Nephron progenitor cell (in vitro differentiated cells): Measurements from ENCODE around the gene KLC4.

ENCODE experiments used
- DNase-seq: peaks from one replicate; pipeline ENCODE4 v3.0.0; 2021
- H3K27ac Mint-ChIP-seq: 2 replicates; pipeline ENCODE4 v1.8.0; 2021; ENCODE audit warnings: mild to moderate bottlenecking, moderate library complexity, mixed read lengths
- H3K27me3 Mint-ChIP-seq: 2 replicates; pipeline ENCODE4 v1.8.0; 2021; ENCODE audit warnings: mild to moderate bottlenecking, low read depth, mixed read lengths; ENCODE audit not compliant: poor library complexity
- H3K36me3 Mint-ChIP-seq: 2 replicates; pipeline ENCODE4 v1.8.0; 2021; ENCODE audit warnings: low read depth, mixed read lengths
- H3K4me1 Mint-ChIP-seq: 2 replicates; pipeline ENCODE4 v1.8.0; 2021; ENCODE audit warnings: mixed read lengths
- H3K4me3 Mint-ChIP-seq: 2 replicates; pipeline ENCODE4 v1.8.0; 2021; ENCODE audit warnings: mild to moderate bottlenecking, moderate library complexity, mixed read lengths
- H3K9me3 Mint-ChIP-seq: 2 replicates; pipeline ENCODE4 v1.8.0; 2021; ENCODE audit warnings: mild to moderate bottlenecking, moderate library complexity, mixed read lengths
- CTCF ChIP-seq: fragments of 200-600 bp; sonication (generic); IDR thresholded peaks from 2 replicates; pipeline ENCODE4 v1.5.0; 2021; ENCODE audit warnings: antibody characterized with exemption

The KLC4 gene

GRCh38 chr6:43086022-43086658 lies 26.7 kb downstream of the KLC4 start:
- no peaks in the 10 kb centered on the region for H3K9me3 Mint-ChIP-seq
- peaks cover 2% of the 10 kb centered on the region for H3K36me3 Mint-ChIP-seq

GRCh38 chr6:43088654-43089056 lies 29.2 kb downstream of the KLC4 start:
- Mint-ChIP-seq H3K36me3 (no peaks in the 10 kb centered on the region), H3K4me1 (peaks cover 84% of the 10 kb centered on the region), H3K9me3 (no peaks in the 10 kb centered on the region), H3K27ac (peak overlapping the region; percentile 99), H3K27me3 (no peaks in the 10 kb centered on the region), H3K4me3 (peak overlapping the region; percentile 47)
- no peak for TF ChIP-seq CTCF
- DNase-seq, result no peak

More at GRCh38 chr6:43086022-43086658, 26.7 kb downstream of the KLC4 start:
- peak; percentile 31 for DNase-seq
- Mint-ChIP-seq H3K27me3 (no peaks in the 10 kb centered on the region), H3K4me1 (peaks cover 76% of the 10 kb centered on the region), H3K27ac (peak overlapping the region; percentile 98), H3K4me3 (no peak overlapping the region)
- TF ChIP-seq CTCF, result no peak

- H3K4me1 Mint-ChIP-seq, result peaks cover 86% of the 10 kb centered on the region
- peak overlapping the region; percentile 47 for H3K4me3 Mint-ChIP-seq
- H3K36me3 Mint-ChIP-seq, result no peaks in the 10 kb centered on the region
- H3K9me3 Mint-ChIP-seq, result no peaks in the 10 kb centered on the region
- no peak for TF ChIP-seq CTCF
- H3K27me3 Mint-ChIP-seq, result no peaks in the 10 kb centered on the region
- peak overlapping the region; percentile 99 for H3K27ac Mint-ChIP-seq
- no peak for DNase-seq
These were observed 30.0 kb downstream of the KLC4 start for GRCh38 chr6:43089467-43089866.

GRCh38 chr6:43089874-43090558 lies 30.6 kb downstream of the KLC4 start:
- TF ChIP-seq CTCF, result no peak
- Mint-ChIP-seq H3K4me3 (peak overlapping the region; percentile 66), H3K4me1 (peaks cover 83% of the 10 kb centered on the region), H3K27me3 (no peaks in the 10 kb centered on the region), H3K36me3 (no peaks in the 10 kb centered on the region), H3K9me3 (no peaks in the 10 kb centered on the region), H3K27ac (peak overlapping the region; percentile 99)
- no peak for DNase-seq

GRCh38 chr6:43090559-43090956 lies 31.1 kb downstream of the KLC4 start:
- DNase-seq, result no peak
- no peaks in the 10 kb centered on the region for H3K36me3 Mint-ChIP-seq
- no peaks in the 10 kb centered on the region for H3K9me3 Mint-ChIP-seq
- no peak for TF ChIP-seq CTCF
- H3K27ac Mint-ChIP-seq, result peak overlapping the region; percentile 99
- H3K4me3 Mint-ChIP-seq, result peak overlapping the region; percentile 66
- no peaks in the 10 kb centered on the region for H3K27me3 Mint-ChIP-seq
- peaks cover 87% of the 10 kb centered on the region for H3K4me1 Mint-ChIP-seq

GRCh38 chr6:43091020-43091419 lies 31.6 kb downstream of the KLC4 start:
- no peak for TF ChIP-seq CTCF
- Mint-ChIP-seq H3K27ac (peak overlapping the region; percentile 99), H3K4me1 (peaks cover 88% of the 10 kb centered on the region), H3K4me3 (peak overlapping the region; percentile 66), H3K27me3 (no peaks in the 10 kb centered on the region), H3K9me3 (no peaks in the 10 kb centered on the region), H3K36me3 (no peaks in the 10 kb centered on the region)
- DNase-seq, result no peak
